Fibroblast of skin of left quadriceps (primary cell): Measurements from ENCODE around the gene EML1.

Source experiments
- DNase-seq, 2 experiments: peaks; one replicate each; pipeline ENCODE4 v3.0.0-alpha.2; 2013; ENCODE audit warnings: low read depth in 2 of 2

Gene EML1

GRCh38 chr14:99904506-99904905 is 111.3 kb downstream of the EML1 start:
- DNase-seq: no peak

- DNase-seq: no peak
These were observed 111.9 kb downstream of the EML1 start for GRCh38 chr14:99905121-99905520.

GRCh38 chr14:99907761-99908652 is 114.8 kb downstream of the EML1 start:
- no peak for DNase-seq

GRCh38 chr14:99908653-99909250 is 115.5 kb downstream of the EML1 start:
- DNase-seq: no peak

GRCh38 chr14:99909513-99910064 is 116.4 kb downstream of the EML1 start:
- DNase-seq: no peak

GRCh38 chr14:99910337-99911309 is 117.4 kb downstream of the EML1 start:
- DNase-seq: peak; percentile 78 to 81

GRCh38 chr14:99915305-99916090 is 122.3 kb downstream of the EML1 start:
- no peak for DNase-seq

GRCh38 chr14:99916091-99916383 is 122.8 kb downstream of the EML1 start:
- DNase-seq: no peak

GRCh38 chr14:99918781-99919180 is 125.6 kb downstream of the EML1 start:
- no peak for DNase-seq

- no peak for DNase-seq
These were observed 128.2 kb downstream of the EML1 start for GRCh38 chr14:99921425-99921824.

- no peak for DNase-seq
These were observed 131.2 kb downstream of the EML1 start for GRCh38 chr14:99924379-99924778.

- DNase-seq: no peak
These were observed 132.3 kb downstream of the EML1 start for GRCh38 chr14:99925471-99925870.

- no peak for DNase-seq
These were observed 135.8 kb downstream of the EML1 start for GRCh38 chr14:99928963-99929362.

GRCh38 chr14:99929601-99930000 is 136.4 kb downstream of the EML1 start:
- DNase-seq: no peak

GRCh38 chr14:99930420-99931274 is 137.4 kb downstream of the EML1 start:
- no peak for DNase-seq

GRCh38 chr14:99931308-99931707 is 138.1 kb downstream of the EML1 start:
- no peak for DNase-seq

GRCh38 chr14:99936056-99936455 is 142.8 kb downstream of the EML1 start:
- no peak for DNase-seq

- no peak for DNase-seq
These were observed 143.7 kb downstream of the EML1 start for GRCh38 chr14:99936738-99937474.

- no peak for DNase-seq
These were observed 144.4 kb downstream of the EML1 start for GRCh38 chr14:99937475-99938244.
